Hepatocyte (in vitro differentiated cells): ENCODE results near the gene FAF1. TPM values are rescaled to one million over a fixed set of nuclear protein-coding genes. Genes with fewer than 3 reads are reported as not detected.
"Not testable (repeated sequence)": the region's sequence is repeated elsewhere in the genome, so short reads cannot be mapped to it uniquely, and the experiment has no call there.

Experiments used
- DNase-seq: peaks from one replicate; pipeline ENCODE4 v3.0.0-alpha.2; 2016; ENCODE audit warnings: low spot score
- H2AFZ ChIP-seq: fragments of 200-600 bp; sonication (generic); 2 replicates; pipeline ENCODE4 v1.6.0; 2016; ENCODE audit warnings: antibody characterized with exemption, mild to moderate bottlenecking
- H3K27ac ChIP-seq: fragments of 200-600 bp; sonication (generic); 2 replicates; pipeline ENCODE4 v1.5.1; 2016; ENCODE audit warnings: mild to moderate bottlenecking
- H3K27me3 ChIP-seq: fragments of 200-600 bp; sonication (generic); 2 replicates; pipeline ENCODE4 v1.6.1; 2016
- H3K36me3 ChIP-seq: fragments of 200-600 bp; sonication (generic); replicated peaks from 2 replicates; pipeline ENCODE4 v1.5.1; 2016; ENCODE audit warnings: low read depth; ENCODE audit not compliant: insufficient read depth
- H3K4me1 ChIP-seq: fragments of 200-600 bp; sonication (generic); 2 replicates; pipeline ENCODE4 v1.5.1; 2016; ENCODE audit warnings: mild to moderate bottlenecking, moderate library complexity; ENCODE audit not compliant: insufficient read depth
- H3K4me2 ChIP-seq: fragments of 200-600 bp; sonication (generic); 2 replicates; pipeline ENCODE4 v1.6.0; 2016
- H3K4me3 ChIP-seq: fragments of 200-600 bp; sonication (generic); 2 replicates; pipeline ENCODE4 v1.5.1; 2016; ENCODE audit warnings: mild to moderate bottlenecking
- H3K79me2 ChIP-seq: fragments of 200-600 bp; sonication (generic); 2 replicates; pipeline ENCODE4 v1.6.0; 2017; ENCODE audit warnings: mild to moderate bottlenecking
- H3K9me2 ChIP-seq: fragments of 200-600 bp; sonication (generic); replicated peaks from 2 replicates; pipeline ENCODE4 v1.6.0; 2017; ENCODE audit warnings: mild to moderate bottlenecking; ENCODE audit not compliant: insufficient read depth
- H3K9me3 ChIP-seq: fragments of 200-600 bp; sonication (generic); 2 replicates; pipeline ENCODE4 v1.5.1; 2016; ENCODE audit warnings: low read depth, mild to moderate bottlenecking
- H4K20me1 ChIP-seq: fragments of 200-600 bp; sonication (generic); 2 replicates; pipeline ENCODE4 v1.6.0; 2016; ENCODE audit warnings: mild to moderate bottlenecking; ENCODE audit not compliant: insufficient read depth, poor library complexity, severe bottlenecking
- CTCF ChIP-seq: fragments of 200-600 bp; sonication (generic); IDR thresholded peaks from 2 replicates; pipeline ENCODE4 v1.5.1; 2016; ENCODE audit warnings: antibody characterized with exemption, mild to moderate bottlenecking; ENCODE audit not compliant: poor library complexity
- EZH2 ChIP-seq: fragments of 200-600 bp; sonication (generic); IDR thresholded peaks from 2 replicates; pipeline ENCODE4 v1.6.1; 2016; ENCODE audit warnings: antibody characterized with exemption, mild to moderate bottlenecking, borderline replicate concordance
- EZH2phosphoT487 ChIP-seq: fragments of 200-600 bp; sonication (generic); IDR thresholded peaks from one replicate; pipeline ENCODE4 v1.6.1; 2018; ENCODE audit warnings: antibody characterized with exemption, mild to moderate bottlenecking, low read depth, moderate library complexity; ENCODE audit not compliant: unreplicated experiment, severe bottlenecking
- WGBS: methylation state at CpG from one replicate; pipeline ENCODE4 v1.1.6; 2016; ENCODE audit warnings: low lambda C conversion rate; ENCODE audit errors: missing lambda C conversion rate; 5-methylcytosine and 5-hydroxymethylcytosine counted together
- polyA plus RNA-seq: library from polyadenylated mRNA; unstranded; fragments of >200 nt; fragmentation: Nextera tagmentation; extraction: Ambion mirVana; gene quantifications from 2 replicates; pipeline ENCODE4 v1.2.1, GENCODE V29; 2016
- total RNA-seq: library from RNA; depleted of rRNA; stranded (reverse); fragments of >200 nt; gene quantifications from 2 replicates; pipeline ENCODE4 v1.2.3, GENCODE V29; 2014

FAF1 gene
- total and polyA plus RNA-seq, 2 experiments from 2014 or later, result 25.7 to 35.5 TPM

DNA sequence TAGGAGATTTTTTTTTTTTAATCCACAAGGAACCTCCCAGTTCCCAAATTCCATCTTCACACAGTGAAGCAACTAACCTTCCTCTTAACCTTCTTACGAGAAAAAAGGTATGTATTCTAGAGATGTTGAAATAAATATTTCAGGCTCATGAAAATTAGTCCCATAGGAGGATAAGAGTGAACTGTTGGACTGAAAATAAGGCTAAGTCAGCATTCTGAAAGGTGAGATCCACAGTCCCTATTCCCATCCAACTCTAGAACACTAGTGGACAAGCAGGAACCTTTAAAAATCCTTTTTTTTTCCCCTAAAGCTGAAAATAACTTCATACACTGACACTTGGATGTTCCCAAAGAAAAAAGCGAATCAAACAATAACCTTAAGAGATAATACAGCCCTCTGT, 44.4 kb downstream of the FAF1 start:
- H3K4me3 ChIP-seq, result no peak overlapping the region
- no peaks in the 10 kb centered on the region for H3K4me1 ChIP-seq
- no peak overlapping the region for H3K27ac ChIP-seq
- H3K9me2 ChIP-seq, result no peaks in the 10 kb centered on the region
- peaks cover 46% of the 10 kb centered on the region for H3K79me2 ChIP-seq
- H2AFZ ChIP-seq, result no peak overlapping the region
- TF ChIP-seq EZH2phosphoT487 (no peak), CTCF (no peak)
- H3K9me3 ChIP-seq, result no peaks in the 10 kb centered on the region
- no peak for DNase-seq
- WGBS, result 98% methylated on average over 2 of the region's 2 CpGs
- H3K36me3 ChIP-seq, result no peaks in the 10 kb centered on the region
- H4K20me1 ChIP-seq, result no peaks in the 10 kb centered on the region
- H3K27me3 ChIP-seq, result no peaks in the 10 kb centered on the region
- H3K4me2 ChIP-seq, result no peak overlapping the region

DNA sequence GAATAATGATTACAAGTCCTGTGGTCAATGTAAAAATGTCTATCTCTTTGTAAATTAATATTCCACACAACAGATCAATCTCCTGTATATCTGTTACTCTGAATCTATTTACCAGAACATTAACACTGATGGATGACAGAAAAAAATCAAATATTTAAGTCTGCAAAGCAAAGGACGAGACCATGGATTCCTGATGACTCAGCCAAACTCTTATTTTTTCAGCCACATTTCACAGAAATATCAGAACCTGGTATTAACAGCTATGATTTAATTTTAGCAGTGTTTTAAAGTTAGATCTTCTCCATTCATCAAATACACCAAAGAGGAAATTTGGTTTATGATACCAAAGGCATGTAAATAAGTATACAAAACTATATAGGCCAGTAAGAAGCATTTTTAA, 46.1 kb downstream of the FAF1 start:
- TF ChIP-seq EZH2phosphoT487 (no peak), CTCF (no peak), EZH2 (no peak)
- Histone ChIP-seq H3K9me2 (no peaks in the 10 kb centered on the region), H2AFZ (no peak overlapping the region), H3K4me1 (no peaks in the 10 kb centered on the region), H3K79me2 (peaks cover 33% of the 10 kb centered on the region), H3K4me3 (no peak overlapping the region), H3K36me3 (no peaks in the 10 kb centered on the region), H4K20me1 (no peaks in the 10 kb centered on the region), H3K27me3 (no peaks in the 10 kb centered on the region), H3K4me2 (no peak overlapping the region), H3K27ac (no peak overlapping the region), H3K9me3 (no peaks in the 10 kb centered on the region)
- no peak for DNase-seq
- 91% methylated on average over 1 of the region's 1 CpG for WGBS

GRCh38 chr1:50910356-50910755, 49.7 kb downstream of the FAF1 start:
- H3K27me3 ChIP-seq, DNase-seq, H3K27ac ChIP-seq, H3K4me3 ChIP-seq, H3K4me1 ChIP-seq, H3K9me3 ChIP-seq, H3K79me2 ChIP-seq, H2AFZ ChIP-seq, H4K20me1 ChIP-seq, H3K36me3 ChIP-seq, H3K9me2 ChIP-seq, H3K4me2 ChIP-seq: not testable (repeated sequence)
- WGBS, result 90% methylated on average over 12 of the region's 12 CpGs

GRCh38 chr1:50907610-50908009, 52.5 kb downstream of the FAF1 start:
- H2AFZ ChIP-seq, DNase-seq, H3K4me3 ChIP-seq, H3K27ac ChIP-seq, H3K4me2 ChIP-seq, H3K9me2 ChIP-seq, H3K36me3 ChIP-seq, H3K4me1 ChIP-seq, H3K27me3 ChIP-seq, H3K9me3 ChIP-seq, H4K20me1 ChIP-seq, H3K79me2 ChIP-seq: not testable (repeated sequence)

DNA sequence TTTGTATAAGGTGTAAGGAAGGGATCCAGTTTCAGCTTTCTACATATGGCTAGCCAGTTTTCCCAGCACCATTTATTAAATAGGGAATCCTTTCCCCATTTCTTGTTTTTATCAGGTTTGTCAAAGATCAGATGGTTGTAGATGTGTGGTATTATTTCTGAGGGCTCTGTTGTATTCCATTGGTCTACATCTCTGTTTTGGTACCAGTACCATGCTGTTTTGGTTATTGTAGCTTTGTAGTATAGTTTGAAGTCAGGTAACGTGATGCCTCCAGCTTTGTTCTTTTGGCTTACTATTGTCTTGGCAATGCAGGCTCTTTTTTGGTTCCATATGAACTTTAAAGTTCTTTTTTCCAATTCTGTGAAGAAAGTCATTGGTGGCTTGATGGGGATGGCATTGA, 54.0 kb downstream of the FAF1 start:
- not testable (repeated sequence) for H3K4me1 ChIP-seq, H3K36me3 ChIP-seq, H4K20me1 ChIP-seq, H2AFZ ChIP-seq, H3K4me3 ChIP-seq, H3K9me2 ChIP-seq, H3K79me2 ChIP-seq, H3K4me2 ChIP-seq, H3K9me3 ChIP-seq, DNase-seq, H3K27me3 ChIP-seq, H3K27ac ChIP-seq
- WGBS, result 100% methylated on average over 1 of the region's 1 CpG
